A549 (cell line): Measurements from ENCODE around the gene ELL3.

Experiments
- CHD2 ChIP-seq: fragments of 150-350 bp; IDR thresholded peaks from 2 replicates; pipeline ENCODE4 v1.6.1; 2014; ENCODE audit warnings: low read length; ENCODE audit not compliant: partially characterized antibody
- EP300 ChIP-seq, 2 experiments: fragments of >200 bp; sonication (Bioruptor Twin); formaldehyde crosslinking; IDR thresholded peaks; 2 replicates in 1 of 2; 3 replicates in 1 of 2; pipeline ENCODE4 v1.6.1; 2016 to 2017
- KDM1A ChIP-seq: fragments of 200-600 bp; sonication (generic); IDR thresholded peaks from 2 replicates; pipeline ENCODE4 v1.6.1; 2016; ENCODE audit warnings: low read depth, mild to moderate bottlenecking
- POLR2A ChIP-seq: IDR thresholded peaks from 2 replicates; pipeline ENCODE4 v1.6.1; 2012; ENCODE audit warnings: mild to moderate bottlenecking, low read length
- RAD21 ChIP-seq, 2 experiments: fragments of >200 bp in 1 of 2; sonication (Bioruptor Twin) in 1 of 2; formaldehyde crosslinking in 1 of 2; IDR thresholded peaks in 1 of 2; conservative IDR thresholded peaks in 1 of 2; 2 replicates in 1 of 2; 3 replicates in 1 of 2; pipeline ENCODE4 v1.6.1; 2012 to 2018; ENCODE audit warnings: inconsistent platforms in 1 of 2
- ZC3H11A ChIP-seq: fragments of 450-650 bp; IDR thresholded peaks from 2 replicates; pipeline ENCODE4 v1.6.1; 2014; ENCODE audit warnings: antibody characterized with exemption, mild to moderate bottlenecking
- TF ChIP-seq, protein P1 (sequence below): fragments of >200 bp; sonication (Bioruptor Twin); formaldehyde crosslinking; IDR thresholded peaks from 3 replicates; pipeline ENCODE4 v1.5.1; 2016
- TF ChIP-seq, protein P2 (sequence below): fragments of 200-600 bp; sonication (generic); IDR thresholded peaks from 2 replicates; pipeline ENCODE4 v1.6.1; 2016; ENCODE audit warnings: antibody characterized with exemption, mild to moderate bottlenecking, moderate library complexity

DNA sequence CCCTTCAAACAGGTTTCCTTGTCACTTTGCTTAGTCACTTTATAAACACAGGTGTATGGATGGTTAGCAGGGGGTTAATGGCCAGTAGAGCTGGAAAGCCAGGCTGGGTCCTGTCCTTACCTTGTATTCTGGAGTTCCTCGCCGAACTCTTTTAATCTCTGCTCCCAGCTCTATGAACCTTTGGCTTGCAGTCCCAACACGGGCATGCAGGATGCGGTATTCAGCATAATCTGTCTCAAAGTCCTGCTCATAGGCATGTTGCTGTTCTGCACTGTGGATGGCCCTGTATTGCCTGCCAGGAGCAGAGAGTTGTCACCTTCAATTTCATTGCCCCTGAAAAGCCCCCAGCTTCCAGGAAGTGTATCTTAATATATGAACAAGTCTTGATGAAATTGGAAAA, 2.7 kb downstream of the ELL3 start:
- TF ChIP-seq KDM1A (no peak), EP300 (IDR thresholded peaks at IDR 0.05) (no peak), RAD21 (conservative IDR thresholded peaks at IDR 0.05 in 1 of 2, IDR thresholded peaks at IDR 0.05 in 1 of 2) (no peak), ZC3H11A (no peak), CHD2 (no peak), POLR2A (no peak)
- TF ChIP-seq, protein P1, sequence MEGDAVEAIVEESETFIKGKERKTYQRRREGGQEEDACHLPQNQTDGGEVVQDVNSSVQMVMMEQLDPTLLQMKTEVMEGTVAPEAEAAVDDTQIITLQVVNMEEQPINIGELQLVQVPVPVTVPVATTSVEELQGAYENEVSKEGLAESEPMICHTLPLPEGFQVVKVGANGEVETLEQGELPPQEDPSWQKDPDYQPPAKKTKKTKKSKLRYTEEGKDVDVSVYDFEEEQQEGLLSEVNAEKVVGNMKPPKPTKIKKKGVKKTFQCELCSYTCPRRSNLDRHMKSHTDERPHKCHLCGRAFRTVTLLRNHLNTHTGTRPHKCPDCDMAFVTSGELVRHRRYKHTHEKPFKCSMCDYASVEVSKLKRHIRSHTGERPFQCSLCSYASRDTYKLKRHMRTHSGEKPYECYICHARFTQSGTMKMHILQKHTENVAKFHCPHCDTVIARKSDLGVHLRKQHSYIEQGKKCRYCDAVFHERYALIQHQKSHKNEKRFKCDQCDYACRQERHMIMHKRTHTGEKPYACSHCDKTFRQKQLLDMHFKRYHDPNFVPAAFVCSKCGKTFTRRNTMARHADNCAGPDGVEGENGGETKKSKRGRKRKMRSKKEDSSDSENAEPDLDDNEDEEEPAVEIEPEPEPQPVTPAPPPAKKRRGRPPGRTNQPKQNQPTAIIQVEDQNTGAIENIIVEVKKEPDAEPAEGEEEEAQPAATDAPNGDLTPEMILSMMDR: no peak
- TF ChIP-seq, protein P2, sequence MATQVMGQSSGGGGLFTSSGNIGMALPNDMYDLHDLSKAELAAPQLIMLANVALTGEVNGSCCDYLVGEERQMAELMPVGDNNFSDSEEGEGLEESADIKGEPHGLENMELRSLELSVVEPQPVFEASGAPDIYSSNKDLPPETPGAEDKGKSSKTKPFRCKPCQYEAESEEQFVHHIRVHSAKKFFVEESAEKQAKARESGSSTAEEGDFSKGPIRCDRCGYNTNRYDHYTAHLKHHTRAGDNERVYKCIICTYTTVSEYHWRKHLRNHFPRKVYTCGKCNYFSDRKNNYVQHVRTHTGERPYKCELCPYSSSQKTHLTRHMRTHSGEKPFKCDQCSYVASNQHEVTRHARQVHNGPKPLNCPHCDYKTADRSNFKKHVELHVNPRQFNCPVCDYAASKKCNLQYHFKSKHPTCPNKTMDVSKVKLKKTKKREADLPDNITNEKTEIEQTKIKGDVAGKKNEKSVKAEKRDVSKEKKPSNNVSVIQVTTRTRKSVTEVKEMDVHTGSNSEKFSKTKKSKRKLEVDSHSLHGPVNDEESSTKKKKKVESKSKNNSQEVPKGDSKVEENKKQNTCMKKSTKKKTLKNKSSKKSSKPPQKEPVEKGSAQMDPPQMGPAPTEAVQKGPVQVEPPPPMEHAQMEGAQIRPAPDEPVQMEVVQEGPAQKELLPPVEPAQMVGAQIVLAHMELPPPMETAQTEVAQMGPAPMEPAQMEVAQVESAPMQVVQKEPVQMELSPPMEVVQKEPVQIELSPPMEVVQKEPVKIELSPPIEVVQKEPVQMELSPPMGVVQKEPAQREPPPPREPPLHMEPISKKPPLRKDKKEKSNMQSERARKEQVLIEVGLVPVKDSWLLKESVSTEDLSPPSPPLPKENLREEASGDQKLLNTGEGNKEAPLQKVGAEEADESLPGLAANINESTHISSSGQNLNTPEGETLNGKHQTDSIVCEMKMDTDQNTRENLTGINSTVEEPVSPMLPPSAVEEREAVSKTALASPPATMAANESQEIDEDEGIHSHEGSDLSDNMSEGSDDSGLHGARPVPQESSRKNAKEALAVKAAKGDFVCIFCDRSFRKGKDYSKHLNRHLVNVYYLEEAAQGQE: no peak
